ENCODE measurements around the gene TOM1L2.

DNA sequence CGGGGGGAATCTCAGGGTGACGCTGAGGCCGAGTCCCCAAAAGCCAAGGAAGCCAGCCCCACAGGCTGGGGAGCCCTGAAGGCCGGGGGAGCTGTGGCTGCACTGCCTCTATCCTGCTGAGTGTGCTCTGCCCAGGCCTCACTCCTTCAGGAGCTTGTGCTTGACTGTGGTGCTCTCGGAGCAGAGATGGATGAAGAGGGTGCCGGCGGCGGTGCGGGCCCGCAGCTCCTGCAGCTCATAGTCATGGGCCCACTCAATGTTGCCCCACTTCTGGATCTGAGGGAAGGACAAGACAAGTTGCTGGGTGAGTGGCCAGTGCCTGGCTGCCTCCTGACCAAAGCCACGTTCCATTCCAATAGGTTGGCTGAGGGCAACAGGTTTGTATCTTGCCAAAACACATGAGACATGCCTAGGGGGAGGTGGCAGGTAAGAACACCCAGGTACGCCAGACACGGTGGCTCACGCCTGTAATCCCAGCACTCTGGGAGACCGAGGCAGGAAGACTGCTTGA lies 46.3 kb upstream of the TOM1L2 start:
- TF ChIP-seq, protein P1, sequence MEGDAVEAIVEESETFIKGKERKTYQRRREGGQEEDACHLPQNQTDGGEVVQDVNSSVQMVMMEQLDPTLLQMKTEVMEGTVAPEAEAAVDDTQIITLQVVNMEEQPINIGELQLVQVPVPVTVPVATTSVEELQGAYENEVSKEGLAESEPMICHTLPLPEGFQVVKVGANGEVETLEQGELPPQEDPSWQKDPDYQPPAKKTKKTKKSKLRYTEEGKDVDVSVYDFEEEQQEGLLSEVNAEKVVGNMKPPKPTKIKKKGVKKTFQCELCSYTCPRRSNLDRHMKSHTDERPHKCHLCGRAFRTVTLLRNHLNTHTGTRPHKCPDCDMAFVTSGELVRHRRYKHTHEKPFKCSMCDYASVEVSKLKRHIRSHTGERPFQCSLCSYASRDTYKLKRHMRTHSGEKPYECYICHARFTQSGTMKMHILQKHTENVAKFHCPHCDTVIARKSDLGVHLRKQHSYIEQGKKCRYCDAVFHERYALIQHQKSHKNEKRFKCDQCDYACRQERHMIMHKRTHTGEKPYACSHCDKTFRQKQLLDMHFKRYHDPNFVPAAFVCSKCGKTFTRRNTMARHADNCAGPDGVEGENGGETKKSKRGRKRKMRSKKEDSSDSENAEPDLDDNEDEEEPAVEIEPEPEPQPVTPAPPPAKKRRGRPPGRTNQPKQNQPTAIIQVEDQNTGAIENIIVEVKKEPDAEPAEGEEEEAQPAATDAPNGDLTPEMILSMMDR (conservative IDR thresholded peaks at IDR 0.05 in 1 of 2, IDR thresholded peaks at IDR 0.05 in 1 of 2; ENCODE audit: low read depth in 1 of 2, low read length in 2 of 2), result no peak
- no peak for TF ChIP-seq EZH2 (IDR thresholded peaks at IDR 0.05; ENCODE audit: low read length, missing control alignments)

All from fibroblast of lung (primary cell).